Endothelial cell of umbilical vein (primary cell): ENCODE measurements around the gene TRIM61.

Source experiments
- EZH2 ChIP-seq: IDR thresholded peaks from 2 replicates; pipeline ENCODE4 v1.6.1; 2012; ENCODE audit warnings: borderline replicate concordance, low read depth, mild to moderate bottlenecking, moderate library complexity, low read length, inconsistent platforms; ENCODE audit not compliant: severe bottlenecking
- FOS ChIP-seq: IDR thresholded peaks from 2 replicates; pipeline ENCODE4 v1.6.1; 2011; ENCODE audit warnings: mild to moderate bottlenecking, low read length, moderate library complexity, borderline replicate concordance; ENCODE audit not compliant: insufficient read depth
- GATA2 ChIP-seq: IDR thresholded peaks from 2 replicates; pipeline ENCODE4 v1.7.0; 2011; ENCODE audit warnings: low read depth, mild to moderate bottlenecking, moderate library complexity, mixed read lengths, low read length; ENCODE audit not compliant: insufficient read length, insufficient read depth
- JUN ChIP-seq: IDR thresholded peaks from 2 replicates; pipeline ENCODE4 v1.6.1; 2011; ENCODE audit warnings: borderline replicate concordance, low read depth; ENCODE audit not compliant: insufficient read length, insufficient read depth
- POLR2A ChIP-seq: IDR thresholded peaks from 2 replicates; pipeline ENCODE4 v1.6.1; 2012; ENCODE audit warnings: low read depth, mild to moderate bottlenecking, control low read depth, low read length
- POLR2AphosphoS5 ChIP-seq: IDR thresholded peaks from 2 replicates; pipeline ENCODE4 v1.6.1; 2012; ENCODE audit warnings: low read depth, mild to moderate bottlenecking, control low read depth, low read length, moderate library complexity; ENCODE audit not compliant: insufficient read depth
- TF ChIP-seq, protein P1 (sequence below), 2 donors: IDR thresholded peaks; 1 replicate in 1 of 2; 2 replicates in 1 of 2; pipeline ENCODE4 v1.5.1; 2011; ENCODE audit warnings: low read length in 2 of 2, mild to moderate bottlenecking in 2 of 2, moderate library complexity in 2 of 2, control low read depth in 1 of 2, inconsistent platforms in 1 of 2, low read depth in 1 of 2; ENCODE audit not compliant: insufficient read depth in 1 of 2; ENCODE audit errors: extremely low read depth in 1 of 2
- TF ChIP-seq, protein P2 (sequence below): IDR thresholded peaks from 2 replicates; pipeline ENCODE4 v1.6.1; 2011; ENCODE audit not compliant: insufficient read depth, insufficient read length

DNA sequence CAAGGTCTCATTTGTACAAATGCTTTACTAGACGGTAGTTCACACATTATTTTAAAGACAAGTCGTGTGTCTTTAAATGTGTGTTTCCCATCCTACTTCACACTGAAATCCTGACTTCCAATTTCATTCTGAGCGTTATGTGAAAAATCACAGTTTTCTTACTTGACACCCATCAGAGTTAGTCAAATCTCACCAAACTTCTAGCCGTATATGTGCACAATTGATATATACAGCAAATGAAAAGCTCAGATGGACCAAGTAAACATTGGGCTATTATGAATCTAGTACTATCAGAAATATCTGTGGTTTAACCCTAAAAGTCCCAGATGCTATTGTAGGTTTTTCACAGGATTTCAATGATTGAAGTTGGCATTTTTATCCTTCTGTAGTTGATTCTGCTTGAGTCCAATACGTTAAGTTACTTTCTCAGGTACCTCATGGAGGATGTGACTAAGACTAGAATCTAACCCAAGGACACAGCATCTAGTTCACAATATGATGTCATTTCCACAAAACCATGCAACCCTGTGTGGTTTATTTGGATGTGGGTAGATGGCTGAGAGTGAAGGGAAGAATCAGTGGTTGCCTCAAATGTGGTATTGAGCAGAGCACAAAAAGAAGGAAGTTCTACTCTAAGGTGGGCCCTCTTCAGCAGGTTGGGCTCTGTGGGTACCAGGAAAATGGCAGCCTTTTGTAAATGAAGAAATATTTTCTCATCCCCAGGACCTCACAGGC lies 32.2 kb upstream of the TRIM61 start:
- TF ChIP-seq POLR2A = no peak
- no peak for TF ChIP-seq EZH2
- TF ChIP-seq POLR2AphosphoS5 = no peak
- TF ChIP-seq, protein P1, sequence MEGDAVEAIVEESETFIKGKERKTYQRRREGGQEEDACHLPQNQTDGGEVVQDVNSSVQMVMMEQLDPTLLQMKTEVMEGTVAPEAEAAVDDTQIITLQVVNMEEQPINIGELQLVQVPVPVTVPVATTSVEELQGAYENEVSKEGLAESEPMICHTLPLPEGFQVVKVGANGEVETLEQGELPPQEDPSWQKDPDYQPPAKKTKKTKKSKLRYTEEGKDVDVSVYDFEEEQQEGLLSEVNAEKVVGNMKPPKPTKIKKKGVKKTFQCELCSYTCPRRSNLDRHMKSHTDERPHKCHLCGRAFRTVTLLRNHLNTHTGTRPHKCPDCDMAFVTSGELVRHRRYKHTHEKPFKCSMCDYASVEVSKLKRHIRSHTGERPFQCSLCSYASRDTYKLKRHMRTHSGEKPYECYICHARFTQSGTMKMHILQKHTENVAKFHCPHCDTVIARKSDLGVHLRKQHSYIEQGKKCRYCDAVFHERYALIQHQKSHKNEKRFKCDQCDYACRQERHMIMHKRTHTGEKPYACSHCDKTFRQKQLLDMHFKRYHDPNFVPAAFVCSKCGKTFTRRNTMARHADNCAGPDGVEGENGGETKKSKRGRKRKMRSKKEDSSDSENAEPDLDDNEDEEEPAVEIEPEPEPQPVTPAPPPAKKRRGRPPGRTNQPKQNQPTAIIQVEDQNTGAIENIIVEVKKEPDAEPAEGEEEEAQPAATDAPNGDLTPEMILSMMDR (IDR thresholded peaks at IDR 0.05; ENCODE audit: extremely low read depth in 1 of 2, insufficient read depth in 1 of 2, low read depth in 1 of 2, low read length in 2 of 2) = no peak
- no peak for TF ChIP-seq GATA2
- no peak for TF ChIP-seq JUN
- TF ChIP-seq, protein P2, sequence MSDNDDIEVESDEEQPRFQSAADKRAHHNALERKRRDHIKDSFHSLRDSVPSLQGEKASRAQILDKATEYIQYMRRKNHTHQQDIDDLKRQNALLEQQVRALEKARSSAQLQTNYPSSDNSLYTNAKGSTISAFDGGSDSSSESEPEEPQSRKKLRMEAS = no peak
- no peak for TF ChIP-seq FOS
